ENCODE measurements around the gene PRPF6. TPM values are rescaled to one million over a fixed set of nuclear protein-coding genes. Genes with fewer than 3 reads are reported as not detected.

Gene PRPF6
- total and polyA plus RNA-seq, 5 donors, result 29.6 to 44.7 (median 43.1) TPM

DNA sequence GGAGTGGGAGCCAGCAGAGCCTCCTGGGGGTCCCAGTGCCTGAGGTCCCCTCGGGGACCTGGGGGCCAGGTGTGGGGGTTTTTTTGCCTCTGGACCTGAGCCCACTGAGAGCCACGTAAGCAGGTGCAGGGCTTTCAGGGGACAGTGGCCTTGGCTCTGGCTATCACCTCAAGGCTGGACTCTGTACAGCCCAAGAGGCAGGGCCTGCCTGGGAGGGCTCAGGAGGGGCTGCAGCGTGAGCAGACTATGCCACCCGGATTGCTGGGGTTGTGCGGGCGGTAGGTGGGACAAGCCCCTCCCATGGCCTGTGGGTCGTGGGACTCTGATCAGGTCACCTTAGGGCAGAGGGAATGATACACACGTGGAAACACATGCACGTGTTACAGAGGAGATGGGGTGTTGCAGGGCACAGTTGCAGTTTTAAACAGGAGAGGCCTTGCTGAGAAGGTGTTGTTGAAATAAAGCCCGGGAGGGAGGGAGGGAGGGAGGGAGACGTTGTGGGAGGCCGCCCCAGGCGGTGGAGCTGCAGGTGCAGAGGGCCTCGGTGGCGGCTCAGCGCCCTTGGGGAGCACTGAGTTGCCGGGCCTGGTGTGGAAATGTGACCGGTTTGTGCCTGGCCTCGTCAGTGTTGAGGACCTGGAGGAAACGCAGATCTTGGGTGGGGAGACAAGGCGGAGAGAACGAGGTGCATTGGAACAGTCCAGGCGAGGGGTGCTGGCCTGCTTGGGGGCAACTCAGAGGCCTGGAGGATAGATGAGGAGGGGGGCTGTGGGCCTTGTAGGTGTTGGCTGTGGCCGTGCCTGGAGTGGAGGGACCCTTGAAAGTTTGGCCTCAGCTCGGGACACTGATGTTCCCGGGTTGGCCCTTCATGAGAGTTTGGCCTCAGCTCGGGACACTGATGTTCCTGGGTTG, 84.4 kb downstream of the PRPF6 start:
- WGBS, result 49% methylated on average over 27 of the region's 27 CpGs
- DNase-seq (no peak), ATAC-seq (no peak)
- Histone ChIP-seq H3K27ac (ENCODE audit: low read length) (no peak overlapping the region), H3K4me1 (ENCODE audit: control insufficient read depth, insufficient read depth, low read length) (peaks cover 9% of the 10 kb centered on the region), H3K4me3 (ENCODE audit: low read length) (no peak overlapping the region), H3K27me3 (ENCODE audit: control insufficient read depth, insufficient read depth) (no peaks in the 10 kb centered on the region), H3K9me3 (ENCODE audit: control insufficient read depth, low read length) (no peaks in the 10 kb centered on the region)
- intact Hi-C loops (cut with DNase I), result no loop called here

DNA sequence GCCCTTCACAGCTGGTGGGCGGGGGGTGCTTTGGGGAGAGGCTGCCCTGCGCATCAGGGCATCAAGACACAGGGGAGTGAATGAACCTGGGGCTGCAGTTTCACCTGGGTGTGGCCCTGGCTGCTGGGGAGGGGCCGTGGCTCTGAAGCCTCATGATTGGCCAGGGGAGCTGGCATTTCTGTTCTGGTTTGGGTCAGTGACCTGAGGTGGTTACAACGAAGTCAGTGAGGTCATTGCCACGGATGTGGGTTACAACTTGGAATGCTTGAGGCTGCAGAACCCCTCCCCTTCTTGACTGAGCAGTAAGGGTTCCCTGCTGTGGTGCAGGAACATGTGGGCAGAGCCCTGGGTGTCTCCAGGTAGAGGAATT, 85.0 kb downstream of the PRPF6 start:
- Histone ChIP-seq H3K27me3 (ENCODE audit: control insufficient read depth, insufficient read depth) (no peaks in the 10 kb centered on the region), H3K9me3 (ENCODE audit: control insufficient read depth, low read length) (no peaks in the 10 kb centered on the region), H3K4me1 (ENCODE audit: control insufficient read depth, insufficient read depth, low read length) (peaks cover 9% of the 10 kb centered on the region), H3K27ac (ENCODE audit: low read length) (no peak overlapping the region), H3K4me3 (ENCODE audit: low read length) (no peak overlapping the region)
- WGBS, result 52% methylated on average over 5 of the region's 5 CpGs
- ATAC-seq, result no peak
- intact Hi-C loops (cut with DNase I), result no loop called here
- no peak for DNase-seq

DNA sequence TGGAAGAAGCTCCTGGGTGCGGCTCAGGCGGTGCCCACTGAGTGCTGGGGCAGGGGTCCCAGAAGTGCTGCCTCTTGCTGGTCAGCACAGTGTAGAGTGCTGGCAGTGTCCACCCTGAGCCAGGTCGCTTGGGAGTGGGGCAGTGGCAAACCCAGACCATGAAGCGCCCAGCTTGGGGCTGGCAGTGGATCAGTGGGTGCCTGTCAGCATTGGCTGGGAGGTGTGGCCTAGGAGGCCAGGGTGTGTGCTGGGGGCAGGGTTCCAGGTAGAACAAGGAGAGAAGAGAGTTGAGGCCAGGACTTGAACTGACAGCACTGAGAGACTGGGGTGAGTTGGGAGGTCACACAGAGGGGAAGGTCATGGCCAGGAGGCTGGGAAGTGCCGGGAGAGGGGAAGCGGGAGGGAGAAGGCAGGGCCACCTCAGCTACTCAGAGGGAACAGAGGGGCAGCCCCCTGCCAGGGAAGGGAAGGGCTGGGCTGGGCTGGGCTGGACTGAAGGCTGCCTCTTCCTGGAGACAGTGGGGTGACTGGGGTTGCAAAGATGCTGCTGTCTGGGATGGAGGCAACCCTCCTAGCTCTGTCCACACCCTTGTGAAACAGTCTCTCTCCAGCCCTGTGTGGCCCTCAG, 86.2 kb downstream of the PRPF6 start:
- intact Hi-C loops (cut with DNase I), result no loop called here
- DNase-seq, result peak in 1 of 3 donors; percentile 42
- no peak for ATAC-seq
- 83% methylated on average over 6 of the region's 6 CpGs for WGBS
- Histone ChIP-seq H3K27me3 (ENCODE audit: control insufficient read depth, insufficient read depth) (no peaks in the 10 kb centered on the region), H3K27ac (ENCODE audit: low read length) (no peak overlapping the region), H3K4me1 (ENCODE audit: control insufficient read depth, insufficient read depth, low read length) (peaks cover 9% of the 10 kb centered on the region), H3K4me3 (ENCODE audit: low read length) (no peak overlapping the region), H3K9me3 (ENCODE audit: control insufficient read depth, low read length) (no peaks in the 10 kb centered on the region)

DNA sequence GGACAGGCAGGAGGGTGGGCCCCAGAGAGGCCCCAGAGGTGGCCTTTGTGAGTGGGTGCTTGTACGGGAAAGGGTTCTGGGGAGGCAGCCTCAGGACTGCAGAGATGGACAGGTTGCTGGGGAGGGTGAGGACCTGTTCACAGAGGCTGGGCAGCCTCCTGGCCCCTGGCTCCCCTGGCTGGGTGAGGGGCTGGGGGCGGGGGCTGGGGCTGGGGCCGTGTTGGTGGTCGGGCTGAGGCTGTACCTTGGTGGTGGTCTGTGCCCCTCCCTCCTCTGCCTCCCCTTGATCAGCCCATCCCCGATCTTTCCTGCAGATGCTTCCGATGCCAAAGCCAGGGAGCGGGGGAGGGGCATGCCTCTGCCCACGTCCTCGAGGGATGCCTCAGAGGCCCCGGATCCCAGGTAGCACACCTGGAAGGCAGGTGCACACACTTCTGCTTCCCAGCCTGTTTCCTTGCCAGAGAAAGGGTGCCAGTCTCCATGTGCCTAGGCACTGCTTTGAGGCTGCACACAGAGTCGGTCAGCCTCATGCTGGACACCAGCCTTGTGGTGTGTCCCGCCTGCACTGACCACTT, 86.9 kb downstream of the PRPF6 start:
- DNase-seq, result peak in 2 of 3 donors; percentile 61 to 67
- intact Hi-C loops (cut with DNase I), result no loop called here
- WGBS, result 68% methylated on average over 12 of the region's 12 CpGs
- Histone ChIP-seq H3K4me3 (ENCODE audit: low read length) (no peak overlapping the region), H3K9me3 (ENCODE audit: control insufficient read depth, low read length) (no peaks in the 10 kb centered on the region), H3K4me1 (ENCODE audit: control insufficient read depth, insufficient read depth, low read length) (peaks cover 9% of the 10 kb centered on the region), H3K27ac (ENCODE audit: low read length) (no peak overlapping the region), H3K27me3 (ENCODE audit: control insufficient read depth, insufficient read depth) (no peaks in the 10 kb centered on the region)
- ATAC-seq, result no peak

DNA sequence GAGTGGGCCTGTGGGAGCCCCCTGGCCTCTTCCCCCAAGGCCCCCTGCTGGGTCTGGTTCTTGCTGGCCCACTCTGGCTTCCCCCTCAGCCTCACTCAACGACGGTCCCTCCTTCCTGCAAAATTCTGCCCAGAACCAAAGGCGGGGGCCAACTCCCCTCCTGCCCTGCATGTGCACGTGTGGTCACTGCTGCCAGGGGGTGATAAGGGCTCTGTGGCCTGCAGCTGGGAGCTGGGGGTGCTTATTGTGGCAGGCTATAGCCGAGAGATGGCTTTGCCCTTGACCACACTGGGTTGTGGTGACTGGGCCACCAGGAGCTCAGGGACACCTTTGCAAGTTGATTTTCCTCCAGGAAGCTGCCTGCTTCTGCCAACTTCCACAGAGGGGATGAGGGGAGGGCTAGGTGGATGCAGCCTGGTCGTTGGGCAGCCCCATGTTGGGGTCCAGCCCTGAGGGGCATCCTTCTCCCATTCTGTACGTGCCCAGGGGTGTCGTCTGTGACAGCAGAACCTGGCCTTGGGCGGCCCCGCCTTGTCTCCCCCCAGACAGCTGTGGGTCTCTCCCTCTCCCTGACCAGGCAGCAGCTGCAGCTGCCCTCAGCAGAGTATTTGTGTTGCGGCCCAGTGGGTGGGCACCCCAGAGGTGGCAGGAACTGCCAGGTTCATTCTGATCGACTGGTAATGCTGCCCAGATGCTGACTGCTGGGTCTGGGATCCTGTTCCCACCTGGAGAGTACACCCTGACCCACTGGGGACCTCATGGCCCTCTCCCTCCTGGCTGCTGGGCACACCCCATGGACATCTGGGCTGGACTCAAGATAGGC, 87.7 kb downstream of the PRPF6 start:
- intact Hi-C loops (cut with DNase I), result no loop called here
- Histone ChIP-seq H3K4me1 (ENCODE audit: control insufficient read depth, insufficient read depth, low read length) (peaks cover 9% of the 10 kb centered on the region), H3K4me3 (ENCODE audit: low read length) (no peak overlapping the region), H3K27me3 (ENCODE audit: control insufficient read depth, insufficient read depth) (no peaks in the 10 kb centered on the region), H3K9me3 (ENCODE audit: control insufficient read depth, low read length) (no peaks in the 10 kb centered on the region), H3K27ac (ENCODE audit: low read length) (no peak overlapping the region)
- ATAC-seq (no peak), DNase-seq (peak in 1 of 3 donors; percentile 55)
- WGBS, result 75% methylated on average over 12 of the region's 12 CpGs

DNA sequence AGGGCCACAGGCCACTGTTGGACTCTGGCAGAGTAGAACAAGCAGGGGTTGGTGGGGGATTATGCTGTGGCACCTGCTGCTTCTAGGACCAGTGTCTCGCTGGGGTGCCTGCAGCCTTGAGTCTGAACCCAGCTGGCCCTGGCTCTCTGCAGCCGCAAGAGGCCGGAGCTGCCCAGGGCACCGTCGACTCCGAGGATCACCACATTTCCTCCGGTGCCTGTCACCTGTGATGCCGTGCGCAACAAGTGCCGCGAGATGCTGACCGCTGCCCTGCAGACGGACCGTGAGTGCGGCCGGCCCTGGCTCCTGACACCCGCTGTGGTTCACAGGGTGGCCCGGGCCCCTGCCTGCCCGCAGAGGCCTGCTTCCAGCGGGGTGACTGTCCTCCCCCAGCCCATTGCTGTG, 88.3 kb downstream of the PRPF6 start:
- Histone ChIP-seq H3K27me3 (ENCODE audit: control insufficient read depth, insufficient read depth) (no peaks in the 10 kb centered on the region), H3K4me3 (ENCODE audit: low read length) (no peak overlapping the region), H3K27ac (ENCODE audit: low read length) (no peak overlapping the region), H3K4me1 (ENCODE audit: control insufficient read depth, insufficient read depth, low read length) (peaks cover 4% of the 10 kb centered on the region), H3K9me3 (ENCODE audit: control insufficient read depth, low read length) (no peaks in the 10 kb centered on the region)
- WGBS, result 90% methylated on average over 20 of the region's 20 CpGs
- DNase-seq (peak in 1 of 3 donors; percentile 49), ATAC-seq (no peak)
- intact Hi-C loops (cut with DNase I), result no loop called here

DNA sequence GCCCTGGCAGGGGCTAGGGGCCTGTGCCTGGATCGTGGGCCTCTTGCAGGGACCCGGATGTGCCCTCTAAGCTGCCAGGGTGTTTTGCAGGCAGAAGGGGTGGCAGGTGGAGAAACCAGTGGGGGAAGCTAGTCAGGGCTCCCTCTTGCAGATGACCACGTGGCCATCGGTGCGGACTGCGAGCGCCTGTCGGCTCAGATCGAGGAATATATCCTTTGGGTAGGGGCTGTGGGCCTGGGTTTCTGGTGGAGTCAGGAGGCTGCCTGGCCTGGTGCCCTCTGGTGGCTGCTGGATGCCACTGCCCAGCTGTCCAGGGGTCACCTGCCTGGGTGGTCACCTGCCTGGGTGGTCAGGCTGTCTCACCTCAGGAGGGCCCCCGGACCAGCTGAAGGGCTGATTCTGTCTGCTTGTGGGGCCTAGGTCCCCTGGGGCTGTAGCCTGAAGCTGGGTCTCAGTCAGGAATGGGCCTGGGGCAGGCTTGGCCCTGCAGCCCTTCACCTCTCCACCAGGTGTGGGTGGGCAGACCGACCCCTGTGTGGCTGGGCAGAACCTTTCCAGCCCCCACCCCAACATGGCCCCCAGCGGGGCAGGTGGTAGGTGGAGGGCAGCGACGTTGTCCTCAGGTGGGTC, 88.8 kb downstream of the PRPF6 start:
- Histone ChIP-seq H3K4me1 (ENCODE audit: control insufficient read depth, insufficient read depth, low read length) (no peaks in the 10 kb centered on the region), H3K4me3 (ENCODE audit: low read length) (no peak overlapping the region), H3K27me3 (ENCODE audit: control insufficient read depth, insufficient read depth) (no peaks in the 10 kb centered on the region), H3K9me3 (ENCODE audit: control insufficient read depth, low read length) (no peaks in the 10 kb centered on the region), H3K27ac (ENCODE audit: low read length) (no peak overlapping the region)
- intact Hi-C loops (cut with DNase I), result no loop called here
- peak in 1 of 2 donors; percentile 2 for ATAC-seq
- WGBS, result 60% methylated on average over 14 of the region's 14 CpGs
- DNase-seq, result peak in 1 of 3 donors; percentile 77

DNA sequence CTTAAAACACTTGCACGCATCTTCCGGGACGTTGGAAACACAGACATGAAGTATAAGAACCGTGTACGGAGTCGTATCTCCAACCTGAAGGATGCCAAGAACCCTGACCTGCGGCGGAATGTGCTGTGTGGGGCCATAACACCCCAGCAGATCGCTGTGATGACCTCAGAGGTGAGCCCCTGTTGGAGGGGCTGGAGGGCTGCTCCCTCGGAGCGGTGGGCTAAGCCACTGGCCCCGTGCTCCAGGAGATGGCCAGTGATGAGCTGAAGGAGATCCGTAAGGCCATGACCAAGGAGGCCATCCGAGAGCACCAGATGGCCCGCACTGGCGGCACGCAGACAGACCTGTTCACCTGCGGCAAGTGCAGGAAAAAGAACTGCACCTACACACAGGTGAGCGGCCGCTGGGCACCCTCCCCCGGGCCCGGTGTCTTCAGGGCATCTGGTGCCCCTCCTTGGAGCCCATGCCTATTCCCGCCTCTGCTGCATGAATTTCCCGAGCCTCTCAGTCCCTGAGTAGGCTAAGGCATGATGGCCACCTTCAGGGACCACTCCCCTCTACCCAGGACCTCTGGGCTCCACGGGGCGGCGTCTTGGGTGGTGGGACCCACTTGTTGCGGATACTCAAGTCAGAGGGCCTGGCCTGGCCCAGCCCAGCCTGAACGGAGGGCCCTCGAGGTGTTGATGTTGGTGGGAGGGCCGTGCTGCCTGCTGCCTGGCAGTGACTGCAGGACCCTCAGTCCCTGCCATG, 89.5 kb downstream of the PRPF6 start:
- peak in 1 of 3 donors; percentile 57 for DNase-seq
- no peak overlapping the region for H3K27ac ChIP-seq (ENCODE audit: low read length)
- intact Hi-C loops (cut with DNase I), result no loop called here
- no peaks in the 10 kb centered on the region for H3K4me1 ChIP-seq (ENCODE audit: control insufficient read depth, insufficient read depth, low read length)
- WGBS, result 93% methylated on average over 31 of the region's 31 CpGs
- no peak for ATAC-seq
- no peaks in the 10 kb centered on the region for H3K9me3 ChIP-seq (ENCODE audit: control insufficient read depth, low read length)
- no peaks in the 10 kb centered on the region for H3K27me3 ChIP-seq (ENCODE audit: control insufficient read depth, insufficient read depth)
- H3K4me3 ChIP-seq (ENCODE audit: low read length), result no peak overlapping the region

DNA sequence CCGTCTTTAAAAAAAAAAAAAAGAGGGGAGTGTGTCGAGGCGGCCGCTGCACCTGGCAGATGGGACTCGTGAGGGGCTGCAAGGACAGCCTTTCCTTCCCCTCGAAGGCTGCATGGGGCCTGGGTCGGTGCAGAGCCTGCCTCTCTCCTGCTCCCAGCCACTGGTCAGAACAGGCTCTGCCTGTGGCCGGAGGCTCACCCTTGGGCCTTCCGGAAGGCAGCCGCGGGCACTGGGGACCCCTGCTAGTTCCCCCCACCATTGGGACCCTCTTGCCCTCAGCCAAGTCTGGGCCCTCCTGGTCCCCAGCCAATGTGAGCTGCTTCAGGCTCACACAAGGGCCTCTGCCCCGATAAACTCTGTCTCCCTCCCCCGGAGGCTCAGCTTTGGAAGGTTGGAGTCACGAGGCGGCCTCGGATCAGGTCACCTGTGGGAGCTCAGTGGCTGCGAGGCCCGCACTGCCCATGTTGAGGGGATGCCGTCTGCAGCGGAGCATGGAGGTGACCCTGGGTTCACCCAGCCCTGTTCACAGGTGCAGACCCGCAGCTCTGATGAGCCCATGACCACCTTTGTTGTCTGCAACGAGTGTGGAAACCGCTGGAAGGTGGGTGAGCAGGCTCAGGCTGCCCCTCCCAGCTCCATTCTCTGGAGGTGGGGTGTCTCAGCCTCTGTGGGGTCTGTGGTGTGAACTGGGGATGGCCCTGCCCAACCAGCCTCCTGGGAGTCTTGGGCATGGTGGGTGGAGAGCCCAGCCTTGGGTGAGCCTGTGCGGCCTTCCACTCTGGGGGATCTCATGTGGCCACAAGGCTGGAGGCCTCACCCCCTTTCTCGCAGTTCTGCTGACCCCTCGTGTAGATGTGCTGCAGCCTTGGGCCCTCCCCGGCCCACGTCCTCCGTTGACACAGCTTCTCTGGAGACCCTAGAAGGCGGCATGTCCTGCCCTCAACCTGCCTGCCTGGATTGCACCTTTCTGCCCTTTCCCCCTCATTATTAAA, 90.7 kb downstream of the PRPF6 start:
- ATAC-seq (no peak), DNase-seq (peak; percentile 10 to 55 (median 42))
- H3K4me3 ChIP-seq (ENCODE audit: low read length), result no peak overlapping the region
- 84% methylated on average over 30 of the region's 30 CpGs for WGBS
- H3K4me1 ChIP-seq (ENCODE audit: control insufficient read depth, insufficient read depth, low read length), result no peaks in the 10 kb centered on the region
- H3K9me3 ChIP-seq (ENCODE audit: control insufficient read depth, low read length), result no peaks in the 10 kb centered on the region
- H3K27me3 ChIP-seq (ENCODE audit: control insufficient read depth, insufficient read depth), result no peaks in the 10 kb centered on the region
- intact Hi-C loops (cut with DNase I), result no loop called here
- H3K27ac ChIP-seq (ENCODE audit: low read length), result no peak overlapping the region

All from right cardiac atrium (tissue), 5 donors.